GM21447 (cell line): ENCODE data around the gene ALDH16A1.
A peak's percentile ranks its signal among the peaks of the same experiment; 100 is the strongest.

ENCODE experiments used
- ATAC-seq: cut with Tn5 transposase; IDR thresholded peaks from one replicate; pipeline ENCODE4 v1.9.1; 2021; ENCODE audit not compliant: unreplicated experiment

ALDH16A1 gene

GRCh38 chr19:49453013-49453756 lies at the start of gene ALDH16A1:
ALDH16A1 (plus strand) TSS chr19:49453225; CDS start chr19:49453332, 107 bp downstream.
- ATAC-seq: peak; percentile 79

GRCh38 chr19:49403404-49404187 lies 49.4 kb upstream of the ALDH16A1 start:
- no peak for ATAC-seq

GRCh38 chr19:49407079-49407478 lies 45.9 kb upstream of the ALDH16A1 start:
- ATAC-seq: no peak

- ATAC-seq: no peak
These were observed 45.5 kb upstream of the ALDH16A1 start for GRCh38 chr19:49407482-49408015.

GRCh38 chr19:49408816-49409440 lies 44.1 kb upstream of the ALDH16A1 start:
- no peak for ATAC-seq

GRCh38 chr19:49409441-49410029 lies 43.5 kb upstream of the ALDH16A1 start:
- no peak for ATAC-seq

GRCh38 chr19:49411681-49412326 lies 41.2 kb upstream of the ALDH16A1 start:
- ATAC-seq: no peak

GRCh38 chr19:49413348-49413747 lies 39.7 kb upstream of the ALDH16A1 start:
- no peak for ATAC-seq

GRCh38 chr19:49414256-49414655 lies 38.8 kb upstream of the ALDH16A1 start:
- ATAC-seq: no peak

- ATAC-seq: no peak
These were observed 37.8 kb upstream of the ALDH16A1 start for GRCh38 chr19:49415102-49415809.

GRCh38 chr19:49415810-49416200 lies 37.2 kb upstream of the ALDH16A1 start:
- ATAC-seq: no peak

- no peak for ATAC-seq
These were observed 35.9 kb upstream of the ALDH16A1 start for GRCh38 chr19:49417088-49417487.

- no peak for ATAC-seq
These were observed 34.5 kb upstream of the ALDH16A1 start for GRCh38 chr19:49418511-49418910.

GRCh38 chr19:49419173-49419572 lies 33.9 kb upstream of the ALDH16A1 start:
- no peak for ATAC-seq

- ATAC-seq: no peak
These were observed 32.8 kb upstream of the ALDH16A1 start for GRCh38 chr19:49420227-49420626.

- ATAC-seq: no peak
These were observed 31.8 kb upstream of the ALDH16A1 start for GRCh38 chr19:49421039-49421877.

- no peak for ATAC-seq
These were observed 31.2 kb upstream of the ALDH16A1 start for GRCh38 chr19:49421878-49422202.

- no peak for ATAC-seq
These were observed 30.5 kb upstream of the ALDH16A1 start for GRCh38 chr19:49422407-49423070.
